DOHH2 (cell line): ENCODE results near the gene HDAC10.

ENCODE experiments used
- H3F3A ChIP-seq: fragments of 200-600 bp; sonication (generic), shearing (Covaris generic); 2 replicates; pipeline ENCODE4 v1.6.0; 2016; ENCODE audit warnings: antibody characterized with exemption, mild to moderate bottlenecking; ENCODE audit not compliant: control insufficient read depth, insufficient read depth
- H3K27ac ChIP-seq: fragments of 200-600 bp; sonication (generic); 2 replicates; pipeline ENCODE4 v1.5.1; 2014; ENCODE audit warnings: low read depth, mild to moderate bottlenecking, low read length, moderate library complexity
- H3K27me3 ChIP-seq: fragments of 200-600 bp; sonication (generic); 2 replicates; pipeline ENCODE4 v1.6.1; 2014; ENCODE audit warnings: mild to moderate bottlenecking, low read length, mixed read lengths; ENCODE audit not compliant: control insufficient read depth
- H3K36me3 ChIP-seq: fragments of 200-600 bp; sonication (generic); 2 replicates; pipeline ENCODE4 v1.6.1; 2014; ENCODE audit warnings: mild to moderate bottlenecking, low read length, moderate library complexity, mixed read lengths; ENCODE audit not compliant: control insufficient read depth
- H3K4me1 ChIP-seq: fragments of 200-600 bp; sonication (generic); 2 replicates; pipeline ENCODE4 v1.6.1; 2014; ENCODE audit warnings: mild to moderate bottlenecking, low read length, mixed read lengths; ENCODE audit not compliant: control insufficient read depth
- H3K4me2 ChIP-seq: fragments of 200-600 bp; sonication (generic); 2 replicates; pipeline ENCODE4 v1.6.0; 2014; ENCODE audit warnings: mild to moderate bottlenecking, low read length, moderate library complexity
- H3K4me3 ChIP-seq: fragments of 200-600 bp; sonication (generic); 2 replicates; pipeline ENCODE4 v1.5.1; 2014; ENCODE audit warnings: mild to moderate bottlenecking, low read length, mixed read lengths
- H3K79me2 ChIP-seq: fragments of 200-600 bp; sonication (generic); 2 replicates; pipeline ENCODE4 v1.6.1; 2014; ENCODE audit warnings: mild to moderate bottlenecking, low read length, mixed read lengths; ENCODE audit not compliant: control insufficient read depth
- H3K9me2 ChIP-seq: fragments of 200-600 bp; sonication (generic); replicated peaks from 2 replicates; pipeline ENCODE4 v1.6.1; 2014; ENCODE audit warnings: mild to moderate bottlenecking, low read length, mixed read lengths; ENCODE audit not compliant: control insufficient read depth
- H3K9me3 ChIP-seq: fragments of 200-600 bp; sonication (generic); 2 replicates; pipeline ENCODE4 v1.6.1; 2014; ENCODE audit warnings: antibody characterized with exemption, low read length, mixed read lengths; ENCODE audit not compliant: control insufficient read depth, insufficient read depth
- H4K20me1 ChIP-seq: fragments of 200-600 bp; sonication (generic); 2 replicates; pipeline ENCODE4 v1.6.0; 2014; ENCODE audit warnings: low read depth, mild to moderate bottlenecking, antibody characterized with exemption, low read length, moderate library complexity; ENCODE audit not compliant: control insufficient read depth, insufficient read depth
- CTCF ChIP-seq: fragments of 200-600 bp; sonication (generic); IDR thresholded peaks from one replicate; pipeline ENCODE4 v1.5.1; 2014; ENCODE audit warnings: antibody characterized with exemption, mild to moderate bottlenecking, low read depth, low read length; ENCODE audit not compliant: poor library complexity, severe bottlenecking
- EZH2phosphoT487 ChIP-seq: fragments of 200-600 bp; sonication (generic); IDR thresholded peaks from 2 replicates; pipeline ENCODE4 v1.6.1; 2017; ENCODE audit warnings: borderline replicate concordance, mild to moderate bottlenecking, antibody characterized with exemption, low read length, moderate library complexity, mixed read lengths

The HDAC10 gene

GRCh38 chr22:50272044-50272802 lies 21.2 kb upstream of the HDAC10 start:
- Histone ChIP-seq H3K4me3 (no peak overlapping the region), H3K79me2 (no peaks in the 10 kb centered on the region), H3K4me1 (peaks cover 52% of the 10 kb centered on the region), H3K27ac (no peak overlapping the region), H3F3A (peaks cover 13% of the 10 kb centered on the region), H3K9me3 (peaks cover 8% of the 10 kb centered on the region; the same call in 1 of the 2 replicates), H3K4me2 (peak overlapping the region; percentile 86; the same call in 1 of the 2 replicates), H3K27me3 (0 out of 2 replicates have a peak, but pooled peaks cover 3% of the 10 kb centered on the region), H4K20me1 (peaks cover 3% of the 10 kb centered on the region; the same call in 1 of the 2 replicates), H3K36me3 (peaks cover 27% of the 10 kb centered on the region), H3K9me2 (no peaks in the 10 kb centered on the region)
- TF ChIP-seq CTCF, result no peak
- no peak for TF ChIP-seq EZH2phosphoT487

- 0 out of 2 replicates have a peak, but pooled peaks cover 3% of the 10 kb centered on the region for H3K27me3 ChIP-seq
- H3K79me2 ChIP-seq, result no peaks in the 10 kb centered on the region
- TF ChIP-seq EZH2phosphoT487 (no peak), CTCF (peak; percentile 6)
- no peaks in the 10 kb centered on the region for H3K9me2 ChIP-seq
- H3K4me3 ChIP-seq, result peak overlapping the region; percentile 75
- H3K36me3 ChIP-seq, result peaks cover 22% of the 10 kb centered on the region
- peaks cover 50% of the 10 kb centered on the region for H3K4me1 ChIP-seq
- peaks cover 3% of the 10 kb centered on the region; the same call in 1 of the 2 replicates for H4K20me1 ChIP-seq
- H3K4me2 ChIP-seq, result peak overlapping the region; percentile 86
- peaks cover 10% of the 10 kb centered on the region for H3F3A ChIP-seq
- H3K9me3 ChIP-seq, result peaks cover 8% of the 10 kb centered on the region; the same call in 1 of the 2 replicates
- H3K27ac ChIP-seq, result no peak overlapping the region
These were observed 20.5 kb upstream of the HDAC10 start for GRCh38 chr22:50271519-50271970.

- H3F3A ChIP-seq, result peaks cover 6% of the 10 kb centered on the region; the same call in 1 of the 2 replicates
- H3K4me1 ChIP-seq, result peaks cover 43% of the 10 kb centered on the region
- no peaks in the 10 kb centered on the region for H3K9me2 ChIP-seq
- H4K20me1 ChIP-seq, result peaks cover 3% of the 10 kb centered on the region; the same call in 1 of the 2 replicates
- peaks cover 1% of the 10 kb centered on the region; the same call in 1 of the 2 replicates for H3K9me3 ChIP-seq
- no peaks in the 10 kb centered on the region for H3K79me2 ChIP-seq
- H3K27me3 ChIP-seq, result 0 out of 2 replicates have a peak, but pooled peaks cover 3% of the 10 kb centered on the region
- no peak for TF ChIP-seq EZH2phosphoT487
- TF ChIP-seq CTCF, result peak; percentile 13
- H3K36me3 ChIP-seq, result peaks cover 15% of the 10 kb centered on the region
- peak overlapping the region; percentile 75 for H3K4me3 ChIP-seq
- H3K27ac ChIP-seq, result 0 out of 2 replicates have a peak overlapping the region, but pooled peaks have one; percentile 12
- H3K4me2 ChIP-seq, result peak overlapping the region; percentile 86
These were observed 19.8 kb upstream of the HDAC10 start for GRCh38 chr22:50270666-50271394.
